MCF 10A (cell line): ENCODE measurements around the gene CSNK2A2. TPM values are rescaled to one million over a fixed set of nuclear protein-coding genes. Genes with fewer than 3 reads are reported as not detected.
A peak's percentile ranks its signal among the peaks of the same experiment; 100 is the strongest.

ENCODE experiments used
- BruUV-seq: library from RNA; stranded (reverse); fragments of 400-500 nt; replicated peaks from 2 replicates; lab custom pipeline; 2021; lab: Mats Ljungman, UMichigan
- CTCF ChIA-PET: fragments of 300-600 bp; sonication (Branson Sonifier 250); formaldehyde crosslinking; extraction: SDS; loops from one replicate; lab custom pipeline; 2021; ENCODE audit warnings: antibody characterized with exemption, inconsistent platforms; lab: Yijun Ruan, JAX
- POLR2A ChIA-PET: fragments of 300-600, 350-650 bp; sonication (Branson Sonifier 250); formaldehyde crosslinking; extraction: SDS; loops from one replicate; lab custom pipeline; 2020; ENCODE audit warnings: antibody characterized with exemption, inconsistent platforms; lab: Yijun Ruan, JAX
- DNase-seq: peaks from one replicate; pipeline ENCODE4 v3.0.0-alpha.2; 2018; ENCODE audit not compliant: unreplicated experiment
- H3K27ac Mint-ChIP-seq: one replicate; pipeline ENCODE4 v1.8.0; 2022; ENCODE audit warnings: mild to moderate bottlenecking, low read depth, mixed read lengths; ENCODE audit not compliant: unreplicated experiment
- H3K27me3 Mint-ChIP-seq: one replicate; pipeline ENCODE4 v1.8.0; 2022; ENCODE audit warnings: mixed read lengths; ENCODE audit not compliant: insufficient read depth, unreplicated experiment
- H3K36me3 Mint-ChIP-seq: one replicate; pipeline ENCODE4 v1.8.0; 2022; ENCODE audit warnings: mild to moderate bottlenecking, moderate library complexity, mixed read lengths; ENCODE audit not compliant: insufficient read depth, unreplicated experiment
- H3K4me1 Mint-ChIP-seq: one replicate; pipeline ENCODE4 v1.8.0; 2022; ENCODE audit warnings: mixed read lengths; ENCODE audit not compliant: insufficient read depth, unreplicated experiment
- H3K4me3 Mint-ChIP-seq: one replicate; pipeline ENCODE4 v1.8.0; 2022; ENCODE audit warnings: mild to moderate bottlenecking, moderate library complexity, mixed read lengths; ENCODE audit not compliant: unreplicated experiment
- H3K9me3 Mint-ChIP-seq: one replicate; pipeline ENCODE4 v1.8.0; 2022; ENCODE audit warnings: mixed read lengths; ENCODE audit not compliant: unreplicated experiment
- CTCF ChIP-seq: fragments of 200-600 bp; IDR thresholded peaks from one replicate; pipeline ENCODE4 v1.8.0; 2022; ENCODE audit warnings: antibody characterized with exemption, mild to moderate bottlenecking; ENCODE audit not compliant: unreplicated experiment
- intact Hi-C: fragments of 100-400 bp; cut with micrococcal nuclease; formaldehyde crosslinking; loops from 2 replicates; pipeline ENCODE4 v1.14.1; 2022
- total RNA-seq: library from RNA; stranded (reverse); gene quantifications from 2 replicates; pipeline ENCODE4 v1.2.3, GENCODE V29; 2022

The CSNK2A2 gene
- total RNA-seq, 1 experiment from 2014 or later, result 97.2 TPM

GRCh38 chr16:58226790-58227189 is 28.9 kb upstream of the CSNK2A2 start:
- POLR2A ChIA-PET, result no interaction called here
- Mint-ChIP-seq H3K36me3 (peaks cover 5% of the 10 kb centered on the region), H3K4me3 (no peak overlapping the region), H3K4me1 (peaks cover 7% of the 10 kb centered on the region), H3K27me3 (peaks cover 9% of the 10 kb centered on the region), H3K9me3 (no peaks in the 10 kb centered on the region), H3K27ac (no peak overlapping the region)
- CTCF ChIA-PET, result interaction anchor here (0.5 to 1.3 kb wide), 2 partner anchors 46 to 110 kb away, joined by 3 to 7 read pairs; no protein-coding TSS in a partner anchor
- no peak for TF ChIP-seq CTCF
- DNase-seq, result no peak
- BruUV-seq, result no TSS peak
- intact Hi-C loops, result no loop called here

- DNase-seq, result no peak
- Mint-ChIP-seq H3K4me1 (peaks cover 7% of the 10 kb centered on the region), H3K27ac (no peak overlapping the region), H3K9me3 (no peaks in the 10 kb centered on the region), H3K27me3 (peaks cover 9% of the 10 kb centered on the region), H3K4me3 (no peak overlapping the region), H3K36me3 (peaks cover 5% of the 10 kb centered on the region)
- POLR2A ChIA-PET, result no interaction called here
- intact Hi-C loops, result no loop called here
- CTCF ChIA-PET, result interaction anchor here (0.7 to 1.3 kb wide), 2 partner anchors 19 to 110 kb away, joined by 3 to 7 read pairs; no protein-coding TSS in a partner anchor
- no peak for TF ChIP-seq CTCF
- BruUV-seq, result no TSS peak
Observed at GRCh38 chr16:58225965-58226602, 28.2 kb upstream of the CSNK2A2 start.

GRCh38 chr16:58222532-58223316 is 24.8 kb upstream of the CSNK2A2 start:
- peak; percentile 45 for DNase-seq
- no TSS peak for BruUV-seq
- Mint-ChIP-seq H3K27me3 (peaks cover 29% of the 10 kb centered on the region), H3K27ac (peak overlapping the region; percentile 6), H3K4me3 (no peak overlapping the region), H3K4me1 (peaks cover 7% of the 10 kb centered on the region), H3K36me3 (peaks cover 5% of the 10 kb centered on the region), H3K9me3 (no peaks in the 10 kb centered on the region)
- no peak for TF ChIP-seq CTCF
- POLR2A ChIA-PET, result interaction anchor here (0.6 kb wide), 1 partner anchor 12 kb away, joined by 3 read pairs; no protein-coding TSS in a partner anchor
- CTCF ChIA-PET, result interaction anchor here (0.5 to 1.2 kb wide), 6 partner anchors 9 to 647 kb away, joined by 3 to 8 read pairs (median 4); no protein-coding TSS in a partner anchor
- intact Hi-C loops, result no loop called here

GRCh38 chr16:58219432-58219831 is 21.5 kb upstream of the CSNK2A2 start:
- no peak overlapping the region for H3K4me3 Mint-ChIP-seq
- H3K36me3 Mint-ChIP-seq, result peaks cover 5% of the 10 kb centered on the region
- no peak overlapping the region for H3K27ac Mint-ChIP-seq
- no peak for TF ChIP-seq CTCF
- intact Hi-C loops, result no loop called here
- DNase-seq, result no peak
- H3K27me3 Mint-ChIP-seq, result peaks cover 57% of the 10 kb centered on the region
- peaks cover 7% of the 10 kb centered on the region for H3K4me1 Mint-ChIP-seq
- ChIA-PET CTCF (no interaction called here), POLR2A (no interaction called here)
- no peaks in the 10 kb centered on the region for H3K9me3 Mint-ChIP-seq
- no TSS peak for BruUV-seq
